ENCODE results near the gene THEMIS2.

DNA sequence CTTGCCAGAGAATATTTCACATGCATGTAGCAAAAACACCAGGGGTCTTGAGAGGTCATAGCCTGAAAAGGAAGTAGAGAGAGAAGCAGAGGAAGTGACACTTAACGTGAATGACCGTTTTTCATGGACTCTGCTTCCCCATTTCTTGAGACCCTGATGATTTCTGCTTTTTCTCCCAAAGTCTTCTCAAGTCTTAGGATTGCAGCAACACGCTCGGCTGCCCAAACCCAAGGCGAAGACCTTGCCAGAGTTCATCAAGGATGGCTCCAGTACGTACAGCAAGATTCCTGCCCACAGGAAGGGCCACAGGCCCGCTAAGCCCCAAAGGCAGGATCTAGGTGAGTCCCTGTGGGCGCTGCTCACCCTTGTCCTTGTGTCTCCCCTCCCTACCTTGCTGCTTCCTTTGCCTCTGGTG lies 12.8 kb downstream of the THEMIS2 start:
- TF ChIP-seq, protein P1, sequence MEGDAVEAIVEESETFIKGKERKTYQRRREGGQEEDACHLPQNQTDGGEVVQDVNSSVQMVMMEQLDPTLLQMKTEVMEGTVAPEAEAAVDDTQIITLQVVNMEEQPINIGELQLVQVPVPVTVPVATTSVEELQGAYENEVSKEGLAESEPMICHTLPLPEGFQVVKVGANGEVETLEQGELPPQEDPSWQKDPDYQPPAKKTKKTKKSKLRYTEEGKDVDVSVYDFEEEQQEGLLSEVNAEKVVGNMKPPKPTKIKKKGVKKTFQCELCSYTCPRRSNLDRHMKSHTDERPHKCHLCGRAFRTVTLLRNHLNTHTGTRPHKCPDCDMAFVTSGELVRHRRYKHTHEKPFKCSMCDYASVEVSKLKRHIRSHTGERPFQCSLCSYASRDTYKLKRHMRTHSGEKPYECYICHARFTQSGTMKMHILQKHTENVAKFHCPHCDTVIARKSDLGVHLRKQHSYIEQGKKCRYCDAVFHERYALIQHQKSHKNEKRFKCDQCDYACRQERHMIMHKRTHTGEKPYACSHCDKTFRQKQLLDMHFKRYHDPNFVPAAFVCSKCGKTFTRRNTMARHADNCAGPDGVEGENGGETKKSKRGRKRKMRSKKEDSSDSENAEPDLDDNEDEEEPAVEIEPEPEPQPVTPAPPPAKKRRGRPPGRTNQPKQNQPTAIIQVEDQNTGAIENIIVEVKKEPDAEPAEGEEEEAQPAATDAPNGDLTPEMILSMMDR (IDR thresholded peaks at IDR 0.05), result no peak
- TF ChIP-seq ZFX (IDR thresholded peaks at IDR 0.05; ENCODE audit: borderline replicate concordance), result no peak

Measured in 22Rv1 (cell line).